Dermis blood vessel endothelial cell (primary cell): ENCODE results near the gene MTHFD2L. TPM values are rescaled to one million over a fixed set of nuclear protein-coding genes. Genes with fewer than 3 reads are reported as not detected.
A peak's percentile ranks its signal among the peaks of the same experiment; 100 is the strongest.

Experiments used
- DNase-seq: peaks from one replicate; pipeline ENCODE4 v3.0.0; 2010
- total RNA-seq: library from RNA; depleted of rRNA; stranded (reverse); fragments of >200 nt; gene quantifications from 2 replicates; pipeline ENCODE4 v1.2.3, GENCODE V29; 2014

Gene MTHFD2L
- total RNA-seq, 1 donor from 2014 or later, result 33.5 TPM

DNA sequence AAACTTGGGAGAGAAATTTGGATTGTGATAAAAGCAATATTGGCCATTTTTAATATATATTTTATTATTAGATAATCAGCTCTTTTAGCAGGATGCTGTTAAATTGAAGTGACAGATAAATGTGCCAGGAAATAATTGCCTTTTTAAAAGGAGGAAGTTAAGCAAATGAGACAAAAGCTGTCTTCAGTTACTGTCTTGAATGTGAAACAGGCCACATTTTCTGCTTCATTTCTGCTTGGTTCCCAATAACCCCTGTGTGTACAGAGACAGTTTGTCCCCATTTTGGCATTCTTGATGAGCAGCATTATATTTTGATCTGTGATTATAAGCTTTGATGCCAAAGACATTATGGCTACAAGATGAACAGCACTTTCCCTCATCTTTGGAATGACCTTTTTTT is 151.3 kb downstream of the MTHFD2L start:
- no peak for DNase-seq

DNA sequence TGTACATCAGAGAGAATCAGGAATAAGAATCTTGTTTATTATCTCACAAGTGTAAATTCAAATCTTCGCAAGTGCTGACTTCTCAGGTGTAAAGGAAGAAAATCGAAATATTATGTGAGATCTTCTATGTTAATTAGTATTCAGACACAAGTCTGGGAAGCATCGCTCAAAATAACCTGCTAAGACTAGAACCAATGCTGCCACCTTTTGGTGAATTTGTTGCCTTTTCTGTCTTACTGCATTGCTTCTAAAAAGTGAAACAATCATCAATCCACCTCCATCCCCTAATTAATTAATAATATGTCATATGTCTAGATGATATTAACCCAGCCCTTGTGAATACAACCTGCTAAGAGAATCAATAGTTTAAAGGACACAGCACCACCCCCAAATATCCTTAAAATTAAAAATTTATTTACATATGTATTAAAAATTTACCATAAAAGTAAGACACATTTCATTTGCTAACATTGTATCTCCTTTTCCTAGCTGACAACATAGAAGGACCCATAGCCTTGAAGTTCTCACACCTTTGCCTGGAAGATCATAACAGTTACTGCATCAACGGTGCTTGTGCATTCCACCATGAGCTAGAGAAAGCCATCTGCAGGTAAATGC is 153.9 kb downstream of the MTHFD2L start:
- peak; percentile 85 for DNase-seq

DNA sequence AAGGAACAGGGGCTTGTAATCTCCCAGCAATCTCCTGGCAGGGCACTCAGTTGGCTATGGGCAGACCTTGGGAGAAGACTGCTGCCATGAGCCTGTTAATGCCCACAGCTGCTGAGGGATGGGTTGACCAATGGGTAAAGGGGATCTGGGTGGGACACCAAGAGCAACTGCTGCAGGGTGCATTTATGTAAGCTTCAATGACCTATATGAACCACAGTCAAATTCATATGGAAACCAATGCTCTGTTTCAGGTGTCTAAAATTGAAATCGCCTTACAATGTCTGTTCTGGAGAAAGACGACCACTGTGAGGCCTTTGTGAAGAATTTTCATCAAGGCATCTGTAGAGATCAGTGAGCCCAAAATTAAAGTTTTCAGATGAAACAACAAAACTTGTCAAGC is 156.4 kb downstream of the MTHFD2L start:
- DNase-seq, result no peak

DNA sequence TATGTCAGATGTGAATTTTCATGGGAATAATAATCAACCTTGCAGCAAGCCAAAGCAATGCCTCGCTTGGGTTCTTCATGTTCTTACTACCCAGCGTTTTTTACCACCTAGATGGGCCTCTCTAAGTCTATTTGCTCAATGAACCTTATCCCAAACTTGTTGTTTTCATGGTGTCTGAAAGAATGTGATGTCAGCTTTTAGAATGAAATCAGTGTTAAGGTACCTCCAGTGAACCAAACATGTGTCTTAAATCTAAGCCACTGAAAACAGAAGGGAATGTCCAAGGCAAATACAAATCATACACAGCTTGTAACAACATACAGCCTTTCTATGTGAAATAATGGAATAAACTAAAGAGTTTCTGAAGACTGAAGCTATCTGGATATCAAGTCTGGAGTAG is 157.0 kb downstream of the MTHFD2L start:
- DNase-seq, result no peak

DNA sequence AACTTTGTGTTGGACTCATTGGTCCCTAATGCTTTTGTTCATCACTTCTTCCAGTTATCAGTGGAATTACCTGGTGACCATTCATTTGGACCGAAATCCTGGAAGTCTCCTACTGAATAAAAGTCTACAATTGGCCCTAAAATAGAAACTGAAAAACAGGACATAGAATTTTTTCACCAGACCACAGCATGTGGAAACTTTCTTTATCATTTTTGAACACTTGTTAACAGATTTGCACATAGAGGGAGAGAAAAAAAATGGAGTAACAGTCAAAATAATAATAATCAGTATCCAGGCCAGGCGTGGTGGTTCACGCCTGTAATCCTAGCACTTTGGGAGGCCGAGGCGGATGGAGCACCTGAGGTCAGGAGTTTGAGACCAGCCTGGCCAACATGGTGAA is 157.5 kb downstream of the MTHFD2L start:
- no peak for DNase-seq

DNA sequence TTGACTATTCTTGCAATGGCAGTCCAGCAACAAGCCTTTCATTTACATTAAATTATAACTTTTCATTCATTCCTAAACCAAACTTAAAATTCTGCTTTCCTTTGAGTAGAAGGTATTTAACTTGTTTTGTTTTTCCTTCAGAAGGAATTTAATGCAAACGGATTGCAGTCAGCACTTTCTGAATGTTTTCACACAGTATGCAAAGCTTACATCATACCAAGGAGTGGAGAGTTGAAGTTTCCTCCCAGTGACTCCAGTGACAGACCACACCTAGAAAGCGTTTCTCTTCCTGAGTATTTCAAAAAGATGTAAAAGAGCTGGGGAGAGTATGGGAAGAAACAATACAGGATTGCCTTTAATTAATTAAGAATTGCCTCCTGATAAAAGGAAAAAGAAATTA is 158.5 kb downstream of the MTHFD2L start:
- DNase-seq, result no peak

DNA sequence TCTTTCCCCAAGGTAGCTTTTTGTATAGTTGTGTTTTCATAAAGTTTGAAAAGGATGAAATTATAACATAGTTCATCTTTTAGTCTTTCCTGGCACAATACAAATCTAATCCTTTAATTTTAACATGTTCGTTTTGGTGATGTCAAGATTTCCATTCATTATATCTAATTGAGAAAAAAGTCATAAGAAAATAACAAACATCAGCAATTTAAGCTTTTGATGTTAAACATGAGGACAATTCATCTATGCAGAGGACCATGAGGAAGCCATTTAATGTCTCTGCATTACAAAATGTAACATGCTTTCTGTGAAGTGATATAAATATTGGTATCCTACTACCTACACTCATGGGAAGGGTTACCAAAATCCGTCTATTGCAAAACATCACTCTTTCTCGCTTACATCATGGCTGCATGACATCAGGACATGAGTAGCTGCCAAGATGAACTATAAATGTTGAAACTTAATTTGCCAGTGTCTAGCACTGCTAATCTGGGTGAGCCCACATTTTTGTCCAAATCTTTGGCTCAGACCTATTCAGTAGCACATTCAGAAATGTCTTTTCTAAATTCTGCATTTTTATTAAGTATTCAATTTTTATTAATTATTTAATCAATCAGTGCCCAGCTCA is 159.8 kb downstream of the MTHFD2L start:
- DNase-seq, result no peak

DNA sequence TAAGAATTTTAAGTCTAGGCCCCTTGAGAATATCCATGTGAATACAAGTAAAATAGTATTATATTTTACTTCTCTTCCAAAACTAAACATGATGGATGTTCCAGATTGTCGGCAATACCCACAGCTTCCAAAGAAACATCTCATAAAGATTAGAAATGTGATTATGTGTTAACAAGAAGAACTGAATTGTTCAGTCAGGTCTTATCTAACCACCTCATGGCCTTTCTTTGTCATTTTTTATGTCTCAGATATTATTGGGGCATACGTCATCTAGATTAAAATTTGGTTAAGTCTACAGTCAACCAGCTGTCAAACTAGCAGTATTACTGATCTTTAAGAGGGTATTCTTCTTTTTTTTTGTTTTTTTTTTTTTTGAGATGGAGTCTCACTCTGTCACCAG is 160.4 kb downstream of the MTHFD2L start:
- no peak for DNase-seq

DNA sequence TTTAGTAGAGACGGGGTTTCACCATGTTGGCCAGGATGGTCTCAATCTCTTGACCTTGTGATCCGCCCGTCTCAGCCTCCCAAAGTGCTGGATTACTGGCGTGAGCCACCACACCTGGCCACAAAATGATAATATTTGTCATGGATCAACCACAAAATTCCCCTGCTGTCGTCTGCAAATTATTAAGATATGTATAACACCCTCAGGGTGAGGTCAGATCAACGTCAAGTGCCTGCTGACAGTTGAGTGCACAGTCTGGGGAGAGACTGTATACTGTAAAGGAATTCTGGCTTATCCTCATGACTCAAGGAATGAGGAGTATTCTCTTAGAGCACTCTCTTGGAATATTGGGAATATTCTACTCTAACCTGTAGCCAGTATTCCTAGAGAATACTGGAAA is 161.6 kb downstream of the MTHFD2L start:
- DNase-seq, result no peak

DNA sequence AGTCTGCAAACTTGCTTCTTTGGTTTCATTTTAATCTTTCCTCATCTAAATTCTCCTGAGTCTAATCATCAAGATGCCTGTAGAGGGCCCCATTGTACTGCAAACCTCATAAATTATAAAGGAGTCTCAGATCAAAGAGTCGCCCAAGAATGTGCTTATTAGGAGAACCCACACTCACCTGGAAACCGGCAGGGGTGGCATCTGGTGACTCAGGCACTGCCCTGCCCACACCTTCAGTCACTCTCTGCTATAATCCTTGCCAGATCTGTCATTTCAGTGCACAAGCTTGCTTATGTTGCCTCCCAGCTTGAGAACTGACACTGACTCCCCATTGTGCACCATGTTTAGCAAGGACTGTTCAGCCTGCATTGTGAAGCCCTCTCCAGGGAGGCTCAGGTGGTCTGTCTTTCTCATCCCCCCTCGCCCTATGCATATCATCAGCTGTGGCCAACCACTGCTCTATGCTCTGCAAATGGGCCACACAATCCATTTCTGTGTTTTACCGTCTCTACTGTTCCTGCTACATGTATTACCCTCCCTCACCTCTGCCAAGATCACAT is 162.7 kb downstream of the MTHFD2L start:
- peak; percentile 73 for DNase-seq

DNA sequence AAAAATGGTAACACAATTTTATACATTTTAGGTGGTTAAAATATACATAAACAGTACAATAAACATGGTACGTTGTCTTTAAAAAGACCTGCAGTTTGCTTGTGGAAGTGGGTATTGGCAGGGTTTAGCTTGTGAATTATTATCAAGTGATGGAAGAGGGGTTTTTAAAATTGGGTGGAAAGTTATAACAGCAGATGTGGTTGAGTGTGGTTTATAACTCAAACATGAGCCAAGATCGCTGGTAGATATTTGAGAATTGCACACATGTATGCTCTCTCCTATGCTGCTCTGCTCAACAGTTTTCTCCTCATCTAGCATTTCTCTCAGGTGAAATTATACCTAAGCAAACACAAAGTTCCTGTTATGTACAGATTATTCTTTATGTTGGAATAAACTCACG is 164.4 kb downstream of the MTHFD2L start:
- no peak for DNase-seq

DNA sequence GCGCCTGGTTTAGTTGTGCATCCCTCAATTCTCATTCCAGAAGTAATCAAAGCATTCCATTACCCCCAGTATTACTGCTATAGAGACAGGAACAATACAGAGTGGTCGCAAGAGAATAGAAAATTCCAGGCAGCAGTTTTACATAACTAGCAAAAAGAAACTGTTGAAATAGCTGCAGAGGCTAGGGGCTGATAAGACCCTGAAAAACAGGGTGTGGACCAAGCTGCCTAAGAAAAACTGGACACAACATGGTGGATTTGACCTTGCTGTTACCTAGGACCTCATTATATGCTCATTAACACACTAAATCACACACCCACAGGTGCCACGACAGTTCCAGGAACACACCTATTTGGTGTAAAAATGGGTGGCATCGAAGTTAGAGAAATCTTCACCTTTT is 165.7 kb downstream of the MTHFD2L start:
- no peak for DNase-seq

DNA sequence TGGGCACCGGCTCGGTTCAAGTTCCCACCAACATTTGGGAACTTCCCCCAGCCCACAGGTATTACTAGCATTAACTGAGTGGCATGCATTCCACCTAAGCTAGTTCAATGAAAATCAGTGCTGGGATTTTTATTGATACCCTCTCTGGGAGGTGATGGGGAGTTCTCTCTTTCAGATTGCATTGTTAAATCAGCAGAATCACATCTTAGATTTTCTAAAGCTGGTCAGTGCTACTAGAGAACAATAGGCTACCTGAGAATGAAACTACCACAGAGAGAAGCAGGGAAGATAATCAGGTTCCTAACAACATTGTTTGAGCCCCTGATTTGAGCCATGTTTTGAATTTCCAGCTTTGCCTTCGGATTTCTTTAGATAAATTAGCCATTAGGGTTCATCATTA is 166.3 kb downstream of the MTHFD2L start:
- no peak for DNase-seq

DNA sequence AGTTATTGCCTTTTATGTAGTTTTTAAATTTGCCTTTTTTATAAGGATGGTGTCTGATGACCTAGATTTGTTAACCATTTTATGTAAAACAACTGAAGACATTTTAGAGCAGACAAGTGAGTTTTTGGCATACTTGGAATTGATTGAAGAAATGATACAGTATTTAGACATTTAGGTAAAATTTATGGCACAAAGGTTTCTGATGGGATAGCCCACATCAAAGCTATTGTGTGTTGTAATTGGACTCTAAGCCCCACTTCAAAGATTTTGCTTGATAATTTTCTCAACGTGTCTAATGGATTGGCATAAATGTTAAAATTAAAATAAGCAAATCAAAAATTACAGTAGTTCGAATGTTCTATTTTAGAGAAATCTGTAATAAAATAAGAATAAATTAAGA is 168.0 kb downstream of the MTHFD2L start:
- DNase-seq, result no peak

DNA sequence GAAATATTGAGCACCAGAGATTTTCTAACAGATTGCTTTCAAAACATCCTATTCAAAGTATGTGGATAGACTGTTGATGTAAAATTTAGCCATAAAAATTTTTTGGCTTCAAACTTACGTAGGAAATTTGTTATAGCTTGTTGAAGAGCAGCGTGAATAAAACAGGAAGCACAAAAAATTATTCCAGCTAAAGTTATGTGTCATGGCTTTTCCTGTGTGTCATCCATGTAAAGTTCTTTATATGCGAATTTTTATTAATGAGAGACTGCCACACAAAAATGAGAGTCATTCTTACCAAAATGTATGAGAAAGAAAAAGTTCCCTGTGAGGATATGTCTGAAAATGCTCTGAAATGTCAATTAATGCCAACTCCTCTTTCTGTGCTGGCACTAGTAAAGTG is 169.8 kb downstream of the MTHFD2L start:
- DNase-seq, result peak; percentile 44

DNA sequence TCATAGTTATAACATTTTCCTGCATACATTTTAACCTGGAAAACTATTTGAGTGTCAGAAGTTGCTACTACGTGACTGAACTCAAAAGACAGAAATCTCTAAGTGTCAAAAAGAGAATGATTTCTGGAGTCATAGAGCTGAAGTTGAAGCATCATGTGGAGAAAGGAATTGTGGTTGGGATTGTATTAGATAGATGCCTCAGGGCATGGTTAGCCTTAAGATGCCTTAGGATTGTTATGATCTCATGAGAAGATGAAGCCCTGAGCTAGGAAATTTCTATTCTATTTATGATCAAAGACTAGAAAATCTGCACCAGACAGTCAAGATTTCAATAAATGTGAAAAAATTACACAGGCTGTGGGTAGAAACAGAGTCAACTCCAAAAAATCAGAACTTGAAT is 170.6 kb downstream of the MTHFD2L start:
- no peak for DNase-seq

DNA sequence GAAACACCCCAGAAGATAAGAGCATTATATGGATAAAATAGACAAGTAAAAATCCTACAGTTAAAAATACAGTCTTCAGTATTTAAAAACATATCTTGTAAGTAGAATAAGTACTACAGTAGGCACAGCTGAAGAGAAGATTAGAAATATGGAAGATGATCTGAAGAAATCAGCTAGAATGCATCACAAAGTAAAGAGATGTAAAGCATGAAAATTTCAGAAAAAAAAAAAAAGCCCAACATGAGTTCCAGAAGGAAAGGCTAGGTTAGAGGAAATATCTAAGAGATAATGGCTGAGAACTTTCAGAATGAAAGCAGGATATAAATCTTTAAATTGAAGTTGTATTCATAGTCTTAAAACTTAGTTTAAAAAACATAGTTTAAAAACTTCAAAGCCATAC is 171.4 kb downstream of the MTHFD2L start:
- DNase-seq, result no peak

DNA sequence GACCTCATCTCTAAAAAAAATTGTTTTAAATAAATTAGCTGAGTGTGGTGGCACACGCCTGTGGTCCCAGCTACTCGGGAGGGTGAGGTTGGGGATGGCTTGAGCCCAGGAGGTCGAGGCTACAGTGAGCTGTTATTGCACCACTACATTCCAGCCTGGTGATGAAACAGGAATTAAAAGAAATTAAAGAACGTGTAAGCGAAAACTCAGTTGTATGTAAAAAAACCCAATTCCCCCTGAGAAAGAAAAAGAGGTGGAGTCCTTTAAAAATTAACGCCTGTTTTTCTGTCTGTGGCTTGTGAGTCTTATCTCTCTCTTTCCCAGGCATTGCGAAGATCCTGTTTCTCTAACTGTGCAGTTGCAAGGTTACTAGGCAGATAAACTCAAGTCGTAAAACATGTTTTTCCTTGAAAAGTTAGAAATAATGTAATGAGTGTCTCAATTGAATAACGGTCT is 172.4 kb downstream of the MTHFD2L start:
- DNase-seq, result no peak

DNA sequence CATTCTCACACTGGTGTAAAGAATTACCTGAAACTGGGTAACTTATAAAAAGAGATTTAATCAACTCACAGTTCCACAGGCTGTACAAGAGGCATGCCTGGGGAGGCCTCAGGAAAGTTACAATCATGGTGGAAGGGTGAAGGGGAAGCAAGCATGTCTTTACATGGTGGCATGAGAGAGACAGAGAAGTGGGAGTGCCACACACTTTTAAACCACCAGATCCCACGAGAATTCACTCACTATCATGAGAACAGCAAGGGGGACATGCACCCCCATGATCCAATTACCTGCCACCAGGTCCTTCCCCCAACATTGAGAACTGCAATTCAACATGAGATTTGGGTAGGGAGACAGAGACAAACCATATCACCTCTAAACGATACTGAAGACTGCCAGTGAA is 173.3 kb downstream of the MTHFD2L start:
- no peak for DNase-seq

DNA sequence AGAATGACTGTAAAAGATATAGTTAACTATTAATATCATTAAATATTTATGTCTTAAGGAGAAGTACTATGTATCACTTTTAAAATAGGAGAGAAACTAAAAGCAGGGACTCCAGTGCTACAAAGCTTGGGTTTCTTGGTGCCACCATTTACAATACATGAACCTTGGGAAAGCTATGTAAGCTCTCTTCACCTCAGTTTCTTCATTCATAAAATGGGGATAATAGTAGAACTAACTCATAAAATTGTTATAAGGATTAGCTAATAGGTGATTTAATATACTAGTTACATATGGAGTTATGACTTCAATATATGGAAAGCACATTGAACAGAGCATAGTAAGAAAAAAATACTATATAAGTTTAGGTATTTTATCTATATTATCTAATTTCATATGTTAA is 174.0 kb downstream of the MTHFD2L start:
- no peak for DNase-seq

DNA sequence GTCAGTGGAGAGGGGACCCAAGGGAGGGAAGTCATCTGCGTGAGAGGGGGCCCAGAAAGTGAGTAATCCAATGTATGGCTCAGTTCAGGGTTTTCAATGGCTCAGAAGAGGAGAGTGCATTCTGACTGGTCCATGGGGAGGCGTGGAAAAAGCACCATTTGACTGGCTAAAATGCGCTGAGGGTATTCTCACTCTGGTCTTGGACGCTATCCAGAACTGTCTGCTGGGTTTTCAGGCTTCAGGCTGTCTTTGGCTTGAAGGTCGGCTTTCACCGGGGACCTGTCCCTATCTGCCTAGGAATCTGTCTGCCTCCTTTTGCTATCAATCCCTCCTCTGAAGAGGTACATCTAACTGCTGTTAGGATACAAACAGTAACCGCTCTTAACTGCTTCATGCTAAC is 176.7 kb downstream of the MTHFD2L start:
- DNase-seq, result no peak

DNA sequence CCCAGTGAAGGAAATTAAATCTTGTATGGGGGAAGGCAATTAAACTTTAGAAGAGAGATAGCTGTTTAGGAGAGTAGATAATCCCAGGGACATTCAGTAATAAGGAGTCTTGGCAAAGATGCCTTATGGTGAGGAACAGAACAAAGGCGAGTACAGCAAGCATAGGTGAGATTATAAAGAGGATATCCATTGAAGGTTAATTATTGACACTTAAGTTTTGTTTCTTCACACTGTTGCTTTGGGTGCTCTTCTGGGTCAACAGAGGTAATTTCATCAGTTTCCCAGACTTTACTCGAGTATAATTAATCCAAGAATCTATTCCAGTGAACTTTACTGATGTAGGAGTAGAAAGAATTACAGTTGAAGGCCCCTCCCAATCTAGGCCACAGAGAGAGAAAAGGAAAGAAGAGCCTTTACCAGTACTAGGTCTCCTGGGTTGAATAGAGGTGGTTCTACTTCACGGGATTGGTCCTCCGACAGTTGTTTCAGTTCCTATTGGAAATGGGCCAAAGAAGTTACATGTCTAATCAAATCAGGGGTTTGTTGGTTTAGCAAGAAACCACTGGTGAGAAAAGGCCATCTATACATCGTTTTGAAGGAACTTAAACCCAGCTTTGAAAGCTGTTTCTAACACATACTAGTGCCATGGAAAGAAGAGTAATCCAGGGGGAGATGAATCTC is 177.6 kb downstream of the MTHFD2L start:
- DNase-seq, result no peak

DNA sequence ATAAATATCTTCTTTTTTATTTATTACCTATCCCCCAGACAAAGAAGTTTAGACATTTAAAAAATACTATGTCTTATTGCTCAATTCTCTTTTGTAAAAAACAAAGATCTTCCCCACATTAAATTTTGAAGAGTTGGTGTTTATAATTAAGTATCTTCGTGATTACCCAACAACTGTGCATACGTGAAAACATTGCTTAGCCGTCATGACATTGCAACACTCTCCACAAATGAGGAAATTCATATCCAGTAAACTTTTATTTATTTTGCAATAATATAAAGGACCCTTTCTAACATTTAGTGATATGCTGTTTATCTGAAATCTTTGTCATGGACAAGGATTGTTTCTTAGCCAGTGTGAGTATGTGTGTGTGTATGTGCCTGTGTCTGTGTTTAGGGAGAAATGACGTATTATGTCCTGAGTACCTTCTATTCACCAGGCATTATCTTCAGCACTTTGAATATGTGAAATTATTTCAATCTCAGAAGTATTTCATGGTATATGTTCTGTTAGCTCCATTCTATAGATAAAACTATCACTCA is 180.9 kb downstream of the MTHFD2L start:
- no peak for DNase-seq

DNA sequence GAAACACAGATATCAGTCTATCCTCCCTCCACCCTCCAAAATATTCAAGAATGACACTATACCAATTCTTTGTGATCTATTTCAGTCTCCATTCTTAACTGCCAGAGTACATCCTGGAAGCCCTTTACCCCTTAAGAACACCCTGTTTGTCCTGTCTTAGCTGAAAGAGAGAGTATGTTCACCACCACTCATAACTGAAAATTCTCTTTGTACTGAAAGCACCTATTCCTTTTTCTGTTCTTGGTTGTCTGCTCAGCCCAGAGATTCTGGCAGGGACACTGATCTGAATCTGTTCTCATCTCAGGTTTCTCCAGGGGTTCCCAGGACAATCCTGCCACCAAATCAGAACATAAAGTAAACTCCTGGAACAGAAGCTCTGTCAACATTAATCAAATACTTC is 181.6 kb downstream of the MTHFD2L start:
- no peak for DNase-seq
